SK-N-SH treated with all-trans-retinoic acid at 6 μM for 48 hours (cell line): Measurements from ENCODE around the gene NR2C2AP.

Experiments
- ATAC-seq: fragments of 200-7000 bp; cut with Tn5 transposase; 3 replicates; pipeline ENCODE4 v1.9.1; 2020; ENCODE audit warnings: mild to moderate bottlenecking, moderate library complexity
- ARNTL ChIP-seq: fragments of 450-650 bp; formaldehyde crosslinking; IDR thresholded peaks from 2 replicates; pipeline ENCODE4 v1.5.0; 2020; ENCODE audit warnings: low read depth, mild to moderate bottlenecking, moderate library complexity, borderline replicate concordance
- BACH2 ChIP-seq: fragments of 250-450 bp; sonication (Bioruptor Pico); IDR thresholded peaks from 2 replicates; pipeline ENCODE4 v1.9.0; 2021; ENCODE audit warnings: mild to moderate bottlenecking, borderline replicate concordance
- CSDC2 ChIP-seq: fragments of 250-450 bp; sonication (Bioruptor Pico); IDR thresholded peaks from 2 replicates; pipeline ENCODE4 v1.5.0; 2020; ENCODE audit warnings: mild to moderate bottlenecking, moderate library complexity
- CSRNP3 ChIP-seq: fragments of 250-450 bp; sonication (Bioruptor Pico); IDR thresholded peaks from 2 replicates; pipeline ENCODE4 v1.5.1; 2021; ENCODE audit warnings: mild to moderate bottlenecking, moderate library complexity
- ISL1 ChIP-seq: fragments of 250-450 bp; sonication (Bioruptor Pico); IDR thresholded peaks from 2 replicates; pipeline ENCODE4 v2.1.2; 2022; ENCODE audit warnings: mild to moderate bottlenecking, moderate library complexity
- OSR1 ChIP-seq: fragments of 250-450 bp; sonication (Bioruptor Pico); IDR thresholded peaks from 2 replicates; pipeline ENCODE4 v1.8.0; 2022; ENCODE audit warnings: moderate library complexity, mild to moderate bottlenecking, inconsistent platforms
- POU6F1 ChIP-seq: fragments of 250-450 bp; sonication (Bioruptor Pico); IDR thresholded peaks from 2 replicates; pipeline ENCODE4 v1.8.0; 2021; ENCODE audit warnings: low read depth, mild to moderate bottlenecking, moderate library complexity, borderline replicate concordance
- SNAI2 ChIP-seq: fragments of 250-450 bp; sonication (Bioruptor Pico); IDR thresholded peaks from 2 replicates; pipeline ENCODE4 v1.5.0; 2020; ENCODE audit warnings: mild to moderate bottlenecking, moderate library complexity
- TCF4 ChIP-seq: fragments of 250-450 bp; sonication (Bioruptor Pico); IDR thresholded peaks from 2 replicates; pipeline ENCODE4 v1.8.0; 2021; ENCODE audit warnings: mild to moderate bottlenecking, moderate library complexity, borderline replicate concordance
- TSHZ2 ChIP-seq: fragments of 250-450 bp; sonication (Bioruptor Pico); IDR thresholded peaks from 2 replicates; pipeline ENCODE4 v1.5.0; 2020; ENCODE audit warnings: mild to moderate bottlenecking, moderate library complexity
- ZFP3 ChIP-seq: fragments of 250-450 bp; sonication (Bioruptor Pico); IDR thresholded peaks from 2 replicates; pipeline ENCODE4 v1.5.0; 2020; ENCODE audit warnings: mild to moderate bottlenecking, moderate library complexity
- ZNF565 ChIP-seq: fragments of 450-650 bp; formaldehyde crosslinking; conservative IDR thresholded peaks from 2 replicates; pipeline ENCODE4 v1.5.0; 2020; ENCODE audit warnings: low read depth, mild to moderate bottlenecking, moderate library complexity
- ZNF70 ChIP-seq: fragments of 450-650 bp; formaldehyde crosslinking; IDR thresholded peaks from 2 replicates; pipeline ENCODE4 v1.5.0; 2020; ENCODE audit warnings: mild to moderate bottlenecking, moderate library complexity
- ZNF8 ChIP-seq: fragments of 450-650 bp; formaldehyde crosslinking; IDR thresholded peaks from 2 replicates; pipeline ENCODE4 v1.5.0; 2020; ENCODE audit warnings: mild to moderate bottlenecking, moderate library complexity
- TF ChIP-seq, protein P1 (sequence below): fragments of 250-450 bp; sonication (Bioruptor Pico); IDR thresholded peaks from 2 replicates; pipeline ENCODE4 v1.5.1; 2020; ENCODE audit warnings: low read depth, mild to moderate bottlenecking, moderate library complexity

Gene NR2C2AP

GRCh38 chr19:19185853-19186740, 17.1 kb downstream of the NR2C2AP start (continued):
- TF ChIP-seq CSRNP3 (CRISPR knock-in tag): no peak
- TF ChIP-seq TCF4 (CRISPR knock-in tag): no peak
- no peak for TF ChIP-seq CSDC2
- TF ChIP-seq SNAI2 (CRISPR knock-in tag): no peak
- no peak for TF ChIP-seq POU6F1 (CRISPR knock-in tag)
- TF ChIP-seq ARNTL (CRISPR knock-in tag): no peak
- TF ChIP-seq, protein P1, sequence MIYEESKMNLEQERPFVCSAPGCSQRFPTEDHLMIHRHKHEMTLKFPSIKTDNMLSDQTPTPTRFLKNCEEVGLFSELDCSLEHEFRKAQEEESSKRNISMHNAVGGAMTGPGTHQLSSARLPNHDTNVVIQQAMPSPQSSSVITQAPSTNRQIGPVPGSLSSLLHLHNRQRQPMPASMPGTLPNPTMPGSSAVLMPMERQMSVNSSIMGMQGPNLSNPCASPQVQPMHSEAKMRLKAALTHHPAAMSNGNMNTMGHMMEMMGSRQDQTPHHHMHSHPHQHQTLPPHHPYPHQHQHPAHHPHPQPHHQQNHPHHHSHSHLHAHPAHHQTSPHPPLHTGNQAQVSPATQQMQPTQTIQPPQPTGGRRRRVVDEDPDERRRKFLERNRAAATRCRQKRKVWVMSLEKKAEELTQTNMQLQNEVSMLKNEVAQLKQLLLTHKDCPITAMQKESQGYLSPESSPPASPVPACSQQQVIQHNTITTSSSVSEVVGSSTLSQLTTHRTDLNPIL (CRISPR knock-in tag): no peak

- no peak for ATAC-seq
- TF ChIP-seq ZNF8 (CRISPR knock-in tag): no peak
- TF ChIP-seq ZFP3: no peak
- TF ChIP-seq OSR1 (CRISPR knock-in tag): no peak
- no peak for TF ChIP-seq ZNF70 (CRISPR knock-in tag)
- TF ChIP-seq BACH2 (CRISPR knock-in tag): no peak
- TF ChIP-seq TSHZ2 (CRISPR knock-in tag): no peak
- TF ChIP-seq TCF4 (CRISPR knock-in tag): no peak
- TF ChIP-seq, protein P1 (CRISPR knock-in tag): no peak
- TF ChIP-seq ARNTL (CRISPR knock-in tag): no peak
- no peak for TF ChIP-seq POU6F1 (CRISPR knock-in tag)
- no peak for TF ChIP-seq ZNF565 (CRISPR knock-in tag)
- no peak for TF ChIP-seq SNAI2 (CRISPR knock-in tag)
These were observed 21.7 kb downstream of the NR2C2AP start for GRCh38 chr19:19181488-19181998.

DNA sequence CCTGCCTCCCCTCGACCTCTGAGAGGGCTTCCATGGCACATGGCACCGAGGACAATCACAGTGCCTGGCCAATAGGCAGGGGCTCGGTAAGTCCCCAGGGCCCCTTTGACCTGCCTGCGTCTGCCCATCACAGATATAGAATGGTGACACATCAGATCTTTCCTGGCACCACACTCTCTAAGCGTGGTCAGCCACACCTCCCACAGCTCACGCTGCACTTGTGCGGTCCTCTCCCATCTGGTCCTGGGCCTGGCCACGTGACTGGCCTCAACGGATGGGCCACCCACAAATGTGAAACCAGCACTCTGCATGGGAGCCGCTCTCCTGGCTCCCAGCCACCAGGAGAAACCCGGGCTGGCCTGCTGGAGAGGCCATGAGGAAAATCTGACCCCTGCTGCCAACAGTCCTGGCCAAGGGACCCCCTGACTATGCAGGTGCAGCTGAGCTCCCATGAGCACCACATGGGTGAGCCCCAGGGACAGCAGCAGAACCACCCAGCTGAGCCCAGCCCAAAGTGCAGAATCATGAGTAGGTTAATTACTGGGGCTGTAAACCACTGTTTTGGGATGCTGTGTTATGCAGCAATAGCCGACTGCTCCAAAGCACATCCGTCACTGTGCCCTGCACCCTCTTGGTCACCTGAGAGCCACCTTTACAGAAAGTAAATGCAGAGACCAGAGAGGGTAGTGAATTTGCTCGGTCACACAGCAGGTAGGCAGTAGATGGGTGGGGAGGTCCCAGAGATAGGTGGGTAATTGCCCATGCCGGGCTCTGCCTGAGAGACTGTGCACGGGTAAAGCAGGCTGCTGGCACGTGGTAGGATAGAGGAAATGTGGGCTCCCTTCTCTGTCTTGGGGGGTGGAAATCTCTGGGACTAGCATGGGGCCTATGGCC, 23.4 kb downstream of the NR2C2AP start:
- no peak for ATAC-seq
- TF ChIP-seq POU6F1 (CRISPR knock-in tag): no peak
- no peak for TF ChIP-seq ZFP3
- no peak for TF ChIP-seq ZNF8 (CRISPR knock-in tag)
- TF ChIP-seq CSRNP3 (CRISPR knock-in tag): no peak
- TF ChIP-seq SNAI2 (CRISPR knock-in tag): no peak
- no peak for TF ChIP-seq TCF4 (CRISPR knock-in tag)
- TF ChIP-seq ISL1 (CRISPR knock-in tag): no peak
